DMS153 treated with DMSO at 0.1 percent for 48 hours (cell line): Measurements from ENCODE around the gene CDKAL1.

Experiments
- DNase-seq: peaks from one replicate; lab custom pipeline; 2025; ENCODE audit not compliant: unreplicated experiment; lab: John Stamatoyannopoulos, UW

CDKAL1 gene

GRCh38 chr6:21121636-21122136, 587.4 kb downstream of the CDKAL1 start:
- no peak for DNase-seq

- DNase-seq = no peak
Observed at GRCh38 chr6:21123507-21124436, 589.5 kb downstream of the CDKAL1 start.

- no peak for DNase-seq
Observed at GRCh38 chr6:21128601-21129000, 594.3 kb downstream of the CDKAL1 start.

GRCh38 chr6:21131406-21131805, 597.1 kb downstream of the CDKAL1 start:
- DNase-seq = no peak

- no peak for DNase-seq
Observed at GRCh38 chr6:21132446-21132845, 598.2 kb downstream of the CDKAL1 start.

- DNase-seq = no peak
Observed at GRCh38 chr6:21132856-21133838, 598.9 kb downstream of the CDKAL1 start.

GRCh38 chr6:21133901-21134300, 599.6 kb downstream of the CDKAL1 start:
- DNase-seq = no peak

- no peak for DNase-seq
Observed at GRCh38 chr6:21134356-21134755, 600.1 kb downstream of the CDKAL1 start.

GRCh38 chr6:21135484-21136013, 601.3 kb downstream of the CDKAL1 start:
- DNase-seq = no peak

- no peak for DNase-seq
Observed at GRCh38 chr6:21137700-21138335, 603.6 kb downstream of the CDKAL1 start.

- no peak for DNase-seq
Observed at GRCh38 chr6:21138336-21139069, 604.2 kb downstream of the CDKAL1 start.

- no peak for DNase-seq
Observed at GRCh38 chr6:21140966-21141365, 606.7 kb downstream of the CDKAL1 start.

- DNase-seq = no peak
Observed at GRCh38 chr6:21141616-21142303, 607.5 kb downstream of the CDKAL1 start.

- DNase-seq = no peak
Observed at GRCh38 chr6:21142741-21143140, 608.5 kb downstream of the CDKAL1 start.

GRCh38 chr6:21143645-21144044, 609.4 kb downstream of the CDKAL1 start:
- DNase-seq = no peak

GRCh38 chr6:21144928-21145327, 610.7 kb downstream of the CDKAL1 start:
- DNase-seq = no peak

GRCh38 chr6:21147995-21148394, 613.7 kb downstream of the CDKAL1 start:
- DNase-seq = no peak

- DNase-seq = no peak
Observed at GRCh38 chr6:21149470-21149869, 615.2 kb downstream of the CDKAL1 start.

- no peak for DNase-seq
Observed at GRCh38 chr6:21150667-21151066, 616.4 kb downstream of the CDKAL1 start.
